GM12874 (cell line): ENCODE measurements around the gene SEPTIN12.

Source experiments
- TF ChIP-seq, protein P1 (sequence below): IDR thresholded peaks from 2 replicates; pipeline ENCODE4 v1.5.1; 2011; ENCODE audit warnings: low read depth, mild to moderate bottlenecking, control low read depth, low read length, moderate library complexity; ENCODE audit not compliant: insufficient read depth

Gene SEPTIN12

GRCh38 chr16:4826980-4827379, 38.8 kb upstream of the SEPTIN12 start:
- TF ChIP-seq, protein P1, sequence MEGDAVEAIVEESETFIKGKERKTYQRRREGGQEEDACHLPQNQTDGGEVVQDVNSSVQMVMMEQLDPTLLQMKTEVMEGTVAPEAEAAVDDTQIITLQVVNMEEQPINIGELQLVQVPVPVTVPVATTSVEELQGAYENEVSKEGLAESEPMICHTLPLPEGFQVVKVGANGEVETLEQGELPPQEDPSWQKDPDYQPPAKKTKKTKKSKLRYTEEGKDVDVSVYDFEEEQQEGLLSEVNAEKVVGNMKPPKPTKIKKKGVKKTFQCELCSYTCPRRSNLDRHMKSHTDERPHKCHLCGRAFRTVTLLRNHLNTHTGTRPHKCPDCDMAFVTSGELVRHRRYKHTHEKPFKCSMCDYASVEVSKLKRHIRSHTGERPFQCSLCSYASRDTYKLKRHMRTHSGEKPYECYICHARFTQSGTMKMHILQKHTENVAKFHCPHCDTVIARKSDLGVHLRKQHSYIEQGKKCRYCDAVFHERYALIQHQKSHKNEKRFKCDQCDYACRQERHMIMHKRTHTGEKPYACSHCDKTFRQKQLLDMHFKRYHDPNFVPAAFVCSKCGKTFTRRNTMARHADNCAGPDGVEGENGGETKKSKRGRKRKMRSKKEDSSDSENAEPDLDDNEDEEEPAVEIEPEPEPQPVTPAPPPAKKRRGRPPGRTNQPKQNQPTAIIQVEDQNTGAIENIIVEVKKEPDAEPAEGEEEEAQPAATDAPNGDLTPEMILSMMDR, result no peak

- TF ChIP-seq, protein P1, result no peak
Observed at GRCh38 chr16:4826526-4826925, 38.4 kb upstream of the SEPTIN12 start.

DNA sequence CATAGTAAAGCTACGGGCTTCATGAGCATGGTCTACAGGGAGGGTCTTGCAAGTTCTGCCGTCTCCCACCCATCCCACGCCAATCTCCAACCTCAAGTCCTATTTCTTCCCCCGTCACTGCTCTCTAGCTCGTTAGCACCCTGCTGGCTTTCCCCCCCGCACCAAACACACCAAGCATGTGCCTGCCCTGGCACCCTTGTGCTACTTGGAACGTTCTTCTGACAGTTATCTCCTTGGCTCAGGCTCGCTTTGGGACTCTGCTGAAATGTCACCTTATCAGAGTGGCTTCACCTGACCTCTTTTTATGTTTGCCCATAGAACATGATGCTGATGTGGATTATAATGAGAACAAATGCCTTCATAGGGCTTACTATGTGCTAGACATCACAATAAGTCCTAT, 37.1 kb upstream of the SEPTIN12 start:
- TF ChIP-seq, protein P1, result no peak

GRCh38 chr16:4820652-4821051, 32.5 kb upstream of the SEPTIN12 start:
- TF ChIP-seq, protein P1, result no peak

DNA sequence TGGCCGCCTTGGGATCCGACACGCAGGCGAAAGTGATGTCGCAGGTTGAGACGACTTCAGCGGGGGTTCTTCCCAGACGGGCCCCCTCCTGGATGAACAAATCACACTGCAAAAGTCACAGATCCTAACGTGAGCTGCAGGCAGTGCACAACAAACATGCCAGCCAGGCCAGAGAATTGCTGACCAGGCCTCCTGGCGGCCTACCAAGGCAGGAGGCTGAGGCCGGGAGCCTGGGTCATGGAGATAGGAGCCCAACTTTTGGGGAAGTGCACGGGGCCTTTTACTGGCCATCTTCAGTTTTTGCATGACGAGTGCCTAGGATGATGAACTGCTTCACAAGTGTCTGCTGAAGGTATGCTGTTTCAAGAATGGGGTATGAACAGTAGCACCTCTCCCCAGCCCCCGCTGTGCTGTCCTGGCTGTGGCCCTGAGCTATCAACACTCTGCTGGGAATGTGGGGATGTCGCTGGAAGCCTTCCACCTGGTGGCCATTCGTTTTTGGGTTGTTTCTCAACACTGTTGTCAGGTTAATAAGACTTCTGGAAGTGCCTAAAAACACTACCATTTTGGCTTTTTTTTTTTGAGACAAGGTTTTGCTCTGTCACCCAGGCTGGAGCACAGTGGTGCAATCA, 26.5 kb upstream of the SEPTIN12 start:
- TF ChIP-seq, protein P1, result no peak

GRCh38 chr16:4814046-4814445, 25.9 kb upstream of the SEPTIN12 start:
- TF ChIP-seq, protein P1, result no peak

DNA sequence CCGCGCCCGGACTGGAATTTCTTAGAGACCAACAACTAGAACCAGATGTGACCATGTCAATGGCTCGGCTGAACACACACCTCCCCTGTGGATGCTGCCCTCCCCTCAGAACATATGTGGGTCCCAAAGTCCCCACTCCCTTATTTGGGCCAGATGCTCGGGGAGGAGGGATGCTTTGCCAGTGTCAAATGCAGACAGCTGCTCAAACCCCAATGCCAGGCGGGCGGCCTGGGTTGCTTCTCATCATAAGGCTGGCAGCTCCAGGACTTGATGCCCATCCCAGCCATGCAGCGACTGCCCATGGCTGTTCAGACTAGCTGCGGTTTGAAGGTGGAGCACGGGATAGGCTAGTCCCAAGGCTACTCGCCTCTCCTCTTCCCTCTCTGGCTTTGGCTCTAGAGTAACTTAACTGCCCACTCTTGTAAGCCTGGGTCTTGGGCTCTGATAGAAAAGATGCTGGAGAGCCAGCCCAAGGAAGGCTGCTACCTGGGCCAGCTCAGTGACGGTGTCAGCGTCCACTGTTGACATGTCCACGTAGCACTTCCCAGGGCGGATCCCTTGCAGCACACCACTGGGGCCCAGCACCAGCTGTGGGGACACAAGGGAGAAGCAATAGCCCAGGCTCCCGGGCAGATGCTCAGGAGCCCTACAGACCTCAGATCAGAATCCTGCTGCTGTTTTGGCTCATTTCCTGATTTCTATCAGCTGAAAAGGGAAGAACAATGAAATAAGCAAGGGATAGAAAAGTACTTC, 25.3 kb upstream of the SEPTIN12 start:
- TF ChIP-seq, protein P1, result no peak
